Measurements from ENCODE around the gene EYS. TPM values are rescaled to one million over a fixed set of nuclear protein-coding genes. Genes with fewer than 3 reads are reported as not detected.
"Not testable (repeated sequence)": the region's sequence is repeated elsewhere in the genome, so short reads cannot be mapped to it uniquely, and the experiment has no call there.

The EYS gene
- polyA plus RNA-seq, 1 of the 3 experiments (the other 2 are of a cell fraction), result 0.05 TPM

DNA sequence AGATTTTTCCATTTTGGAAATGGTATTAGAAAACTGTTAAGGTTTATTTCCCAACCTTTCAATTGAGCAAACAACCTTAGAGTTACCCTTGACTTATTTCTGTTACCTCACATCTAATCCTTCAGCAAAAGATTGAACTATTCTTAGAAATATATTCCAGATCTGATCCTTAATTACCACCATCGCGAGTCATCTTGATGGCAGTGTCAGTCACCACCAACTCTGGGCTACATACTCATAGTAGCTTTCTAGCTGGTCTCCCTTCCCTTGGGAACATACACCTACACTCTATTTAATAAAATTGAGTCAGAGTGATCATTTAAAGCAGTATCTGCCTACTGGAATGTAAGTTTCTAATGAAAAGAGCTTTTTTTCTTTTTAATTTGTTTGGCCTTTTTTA lies 308.2 kb downstream of the EYS start:
- WGBS (ENCODE audit: low lambda C conversion rate), result 31% methylated on average over 2 of the region's 2 CpGs
- H3K4me3 ChIP-seq (ENCODE audit: low read depth in 2 of 2, low read length in 1 of 2), result no peak overlapping the region
- DNase-seq, result no peak
- no peaks in the 10 kb centered on the region for H3K9me2 ChIP-seq
- no peaks in the 10 kb centered on the region for H3F3A ChIP-seq (replicated peaks; ENCODE audit: insufficient read depth)
- H2AFZ ChIP-seq (ENCODE audit: low read depth), result no peak overlapping the region
- ChIA-PET CTCF (no interaction called here), POLR2A (no interaction called here)
- H3K27ac ChIP-seq (ENCODE audit: low read depth in 2 of 2, low read length in 1 of 2), result no peak overlapping the region
- TF ChIP-seq TCF12 (IDR thresholded peaks at IDR 0.05), result no peak
- TF ChIP-seq, protein P1, sequence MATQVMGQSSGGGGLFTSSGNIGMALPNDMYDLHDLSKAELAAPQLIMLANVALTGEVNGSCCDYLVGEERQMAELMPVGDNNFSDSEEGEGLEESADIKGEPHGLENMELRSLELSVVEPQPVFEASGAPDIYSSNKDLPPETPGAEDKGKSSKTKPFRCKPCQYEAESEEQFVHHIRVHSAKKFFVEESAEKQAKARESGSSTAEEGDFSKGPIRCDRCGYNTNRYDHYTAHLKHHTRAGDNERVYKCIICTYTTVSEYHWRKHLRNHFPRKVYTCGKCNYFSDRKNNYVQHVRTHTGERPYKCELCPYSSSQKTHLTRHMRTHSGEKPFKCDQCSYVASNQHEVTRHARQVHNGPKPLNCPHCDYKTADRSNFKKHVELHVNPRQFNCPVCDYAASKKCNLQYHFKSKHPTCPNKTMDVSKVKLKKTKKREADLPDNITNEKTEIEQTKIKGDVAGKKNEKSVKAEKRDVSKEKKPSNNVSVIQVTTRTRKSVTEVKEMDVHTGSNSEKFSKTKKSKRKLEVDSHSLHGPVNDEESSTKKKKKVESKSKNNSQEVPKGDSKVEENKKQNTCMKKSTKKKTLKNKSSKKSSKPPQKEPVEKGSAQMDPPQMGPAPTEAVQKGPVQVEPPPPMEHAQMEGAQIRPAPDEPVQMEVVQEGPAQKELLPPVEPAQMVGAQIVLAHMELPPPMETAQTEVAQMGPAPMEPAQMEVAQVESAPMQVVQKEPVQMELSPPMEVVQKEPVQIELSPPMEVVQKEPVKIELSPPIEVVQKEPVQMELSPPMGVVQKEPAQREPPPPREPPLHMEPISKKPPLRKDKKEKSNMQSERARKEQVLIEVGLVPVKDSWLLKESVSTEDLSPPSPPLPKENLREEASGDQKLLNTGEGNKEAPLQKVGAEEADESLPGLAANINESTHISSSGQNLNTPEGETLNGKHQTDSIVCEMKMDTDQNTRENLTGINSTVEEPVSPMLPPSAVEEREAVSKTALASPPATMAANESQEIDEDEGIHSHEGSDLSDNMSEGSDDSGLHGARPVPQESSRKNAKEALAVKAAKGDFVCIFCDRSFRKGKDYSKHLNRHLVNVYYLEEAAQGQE (IDR thresholded peaks at IDR 0.05; ENCODE audit: low read depth, low read length), result no peak
- TF ChIP-seq NRF1 (IDR thresholded peaks at IDR 0.05; ENCODE audit: low read depth, low read length), result no peak
- TF ChIP-seq RXRA (IDR thresholded peaks at IDR 0.05; ENCODE audit: borderline replicate concordance, low read depth), result no peak
- TF ChIP-seq FOSL2 (IDR thresholded peaks at IDR 0.05; ENCODE audit: borderline replicate concordance, low read depth), result no peak
- no peak for TF ChIP-seq IRF3 (IDR thresholded peaks at IDR 0.05; ENCODE audit: low read depth, low read length)
- H3K79me2 ChIP-seq (ENCODE audit: insufficient read depth), result no peaks in the 10 kb centered on the region
- H3K9me3 ChIP-seq, result no peaks in the 10 kb centered on the region
- no peaks in the 10 kb centered on the region for H3K36me3 ChIP-seq (replicated peaks in 1 of 2; ENCODE audit: control insufficient read depth in 1 of 2, insufficient read depth in 2 of 2, low read length in 1 of 2)
- H3K4me2 ChIP-seq, result no peak overlapping the region
- H4K20me1 ChIP-seq (ENCODE audit: insufficient read depth), result no peaks in the 10 kb centered on the region
- H3K9ac ChIP-seq, result no peak overlapping the region
- H3K27me3 ChIP-seq (ENCODE audit: insufficient read depth), result no peaks in the 10 kb centered on the region
- no peaks in the 10 kb centered on the region for H3K4me1 ChIP-seq (ENCODE audit: control insufficient read depth in 1 of 2, insufficient read depth in 2 of 2, low read depth in 1 of 2, low read length in 1 of 2)

DNA sequence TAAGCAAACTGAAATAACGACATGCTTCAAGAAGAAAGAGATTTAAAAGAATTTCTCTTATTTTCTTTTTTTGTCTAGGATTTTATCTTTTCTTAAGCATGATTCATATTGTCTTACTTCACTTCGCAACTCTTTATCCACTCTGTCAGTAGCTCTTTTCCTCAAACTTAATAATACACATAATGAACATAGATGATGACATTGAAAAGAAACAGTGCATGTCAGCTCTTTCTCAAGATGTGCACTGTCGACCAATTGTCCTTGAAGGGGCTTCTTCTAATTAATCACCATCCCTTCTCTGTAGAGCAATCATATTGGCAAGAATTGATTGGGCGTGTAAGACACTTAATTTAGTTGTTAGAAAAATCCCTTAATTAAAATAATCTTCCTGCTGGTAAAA lies 356.5 kb downstream of the EYS start:
- no peak for TF ChIP-seq FOXM1 (IDR thresholded peaks at IDR 0.05; ENCODE audit: low read depth)
- TF ChIP-seq CHD2 (IDR thresholded peaks at IDR 0.05; ENCODE audit: low read length, partially characterized antibody), result no peak
- TF ChIP-seq SIN3A (IDR thresholded peaks at IDR 0.05; ENCODE audit: borderline replicate concordance, low read depth, low read length), result no peak
- TF ChIP-seq, protein P2, sequence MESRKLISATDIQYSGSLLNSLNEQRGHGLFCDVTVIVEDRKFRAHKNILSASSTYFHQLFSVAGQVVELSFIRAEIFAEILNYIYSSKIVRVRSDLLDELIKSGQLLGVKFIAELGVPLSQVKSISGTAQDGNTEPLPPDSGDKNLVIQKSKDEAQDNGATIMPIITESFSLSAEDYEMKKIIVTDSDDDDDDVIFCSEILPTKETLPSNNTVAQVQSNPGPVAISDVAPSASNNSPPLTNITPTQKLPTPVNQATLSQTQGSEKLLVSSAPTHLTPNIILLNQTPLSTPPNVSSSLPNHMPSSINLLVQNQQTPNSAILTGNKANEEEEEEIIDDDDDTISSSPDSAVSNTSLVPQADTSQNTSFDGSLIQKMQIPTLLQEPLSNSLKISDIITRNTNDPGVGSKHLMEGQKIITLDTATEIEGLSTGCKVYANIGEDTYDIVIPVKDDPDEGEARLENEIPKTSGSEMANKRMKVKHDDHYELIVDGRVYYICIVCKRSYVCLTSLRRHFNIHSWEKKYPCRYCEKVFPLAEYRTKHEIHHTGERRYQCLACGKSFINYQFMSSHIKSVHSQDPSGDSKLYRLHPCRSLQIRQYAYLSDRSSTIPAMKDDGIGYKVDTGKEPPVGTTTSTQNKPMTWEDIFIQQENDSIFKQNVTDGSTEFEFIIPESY (IDR thresholded peaks at IDR 0.05; ENCODE audit: borderline replicate concordance, low read depth), result no peak
- no peak for TF ChIP-seq RAD21 (IDR thresholded peaks at IDR 0.05; ENCODE audit: low read length)
- no peak for TF ChIP-seq TCF12 (IDR thresholded peaks at IDR 0.05)
- TF ChIP-seq NFIC (IDR thresholded peaks at IDR 0.05; ENCODE audit: borderline replicate concordance), result no peak
- H3F3A ChIP-seq (replicated peaks; ENCODE audit: insufficient read depth), result no peaks in the 10 kb centered on the region
- H3K4me1 ChIP-seq (ENCODE audit: control insufficient read depth in 1 of 2, insufficient read depth in 2 of 2, low read depth in 1 of 2, low read length in 1 of 2), result no peaks in the 10 kb centered on the region
- H3K79me2 ChIP-seq (ENCODE audit: insufficient read depth), result no peaks in the 10 kb centered on the region
- H3K4me2 ChIP-seq, result no peak overlapping the region
- H3K27me3 ChIP-seq (ENCODE audit: insufficient read depth), result no peaks in the 10 kb centered on the region
- H3K27ac ChIP-seq (ENCODE audit: low read depth in 2 of 2, low read length in 1 of 2), result no peak overlapping the region
- WGBS (ENCODE audit: low lambda C conversion rate), result 34% methylated on average over 4 of the region's 4 CpGs
- DNase-seq, result no peak
- H4K20me1 ChIP-seq (ENCODE audit: insufficient read depth), result no peaks in the 10 kb centered on the region
- no peak overlapping the region for H3K4me3 ChIP-seq (ENCODE audit: low read depth in 2 of 2, low read length in 1 of 2)
- no peak overlapping the region for H2AFZ ChIP-seq (ENCODE audit: low read depth)
- H3K36me3 ChIP-seq (replicated peaks in 1 of 2; ENCODE audit: control insufficient read depth in 1 of 2, insufficient read depth in 2 of 2, low read length in 1 of 2), result no peaks in the 10 kb centered on the region
- ChIA-PET CTCF (interaction anchor here (1.5 kb wide), 1 partner anchor 14 kb away, joined by 3 read pairs; no protein-coding TSS in a partner anchor), POLR2A (no interaction called here)
- H3K9ac ChIP-seq, result no peak overlapping the region
- H3K9me2 ChIP-seq, result no peaks in the 10 kb centered on the region
- H3K9me3 ChIP-seq, result no peaks in the 10 kb centered on the region

GRCh38 chr6:65302655-65303054 lies 404.4 kb downstream of the EYS start:
- H3K4me3 ChIP-seq (ENCODE audit: low read depth in 2 of 2, low read length in 1 of 2); H3K4me2 ChIP-seq; DNase-seq; H3K9me2 ChIP-seq; H3K27ac ChIP-seq (ENCODE audit: low read depth in 2 of 2, low read length in 1 of 2); CTCF ChIA-PET; H3K27me3 ChIP-seq (ENCODE audit: insufficient read depth); H3K36me3 ChIP-seq (replicated peaks in 1 of 2; ENCODE audit: control insufficient read depth in 1 of 2, insufficient read depth in 2 of 2, low read length in 1 of 2); H3K79me2 ChIP-seq (ENCODE audit: insufficient read depth); H3K4me1 ChIP-seq (ENCODE audit: control insufficient read depth in 1 of 2, insufficient read depth in 2 of 2, low read depth in 1 of 2, low read length in 1 of 2); POLR2A ChIA-PET; H3K9me3 ChIP-seq; H4K20me1 ChIP-seq (ENCODE audit: insufficient read depth); H3K9ac ChIP-seq; H3F3A ChIP-seq (replicated peaks; ENCODE audit: insufficient read depth); H2AFZ ChIP-seq (ENCODE audit: low read depth): not testable (repeated sequence)
- WGBS (ENCODE audit: low lambda C conversion rate), result 76% methylated on average over 6 of the region's 10 CpGs

Measured in SK-N-SH (cell line).